Right lung (tissue), 5 donors: ENCODE data around the gene ARF1. TPM values are rescaled to one million over a fixed set of nuclear protein-coding genes. Genes with fewer than 3 reads are reported as not detected.

Source experiments
- DNase-seq, 2 donors: peaks; one replicate each; pipeline ENCODE4 v3.0.0-alpha.2; 2013
- polyA plus RNA-seq, 5 donors: library from polyadenylated mRNA; unstranded; fragments of 120-200 nt; gene quantifications; one replicate each; pipeline versions ENCODE4 v1.2.1 to v1.2.3, GENCODE V29; 2013; ENCODE audit warnings: inconsistent platforms in 1 of 5, low replicate concordance in 1 of 5; ENCODE audit not compliant: insufficient read length in 5 of 5, insufficient read depth in 1 of 5

ARF1 gene
- polyA plus RNA-seq, 5 donors, result 258 to 388 (median 282) TPM

- peak in 1 of 2 donors; percentile 23 for DNase-seq
These were observed 1.4 kb downstream of the ARF1 start for GRCh38 chr1:228083871-228084278.

GRCh38 chr1:228084325-228084724 is 1.8 kb downstream of the ARF1 start:
- DNase-seq, result no peak

GRCh38 chr1:228084797-228085196 is 2.3 kb downstream of the ARF1 start:
- DNase-seq, result no peak

GRCh38 chr1:228085287-228085951 is 2.9 kb downstream of the ARF1 start:
- peak; percentile 44 to 67 for DNase-seq

- no peak for DNase-seq
These were observed 5.3 kb downstream of the ARF1 start for GRCh38 chr1:228087771-228088251.

- no peak for DNase-seq
These were observed 6.3 kb downstream of the ARF1 start for GRCh38 chr1:228088586-228089498.

GRCh38 chr1:228089519-228090380 is 7.2 kb downstream of the ARF1 start:
- no peak for DNase-seq

GRCh38 chr1:228090613-228091081 is 8.1 kb downstream of the ARF1 start:
- DNase-seq, result no peak

GRCh38 chr1:228091084-228091483 is 8.6 kb downstream of the ARF1 start:
- DNase-seq, result no peak

GRCh38 chr1:228092342-228093049 is 10.0 kb downstream of the ARF1 start:
- no peak for DNase-seq

GRCh38 chr1:228093050-228093906 is 10.8 kb downstream of the ARF1 start:
- no peak for DNase-seq

- DNase-seq, result no peak
These were observed 12.0 kb downstream of the ARF1 start for GRCh38 chr1:228094432-228095016.

- no peak for DNase-seq
These were observed 12.7 kb downstream of the ARF1 start for GRCh38 chr1:228095161-228095560.

- DNase-seq, result no peak
These were observed 13.4 kb downstream of the ARF1 start for GRCh38 chr1:228095938-228096337.

- no peak for DNase-seq
These were observed 14.2 kb downstream of the ARF1 start for GRCh38 chr1:228096416-228097332.

GRCh38 chr1:228097333-228098081 is 15.0 kb downstream of the ARF1 start:
- no peak for DNase-seq

GRCh38 chr1:228098323-228098931 is 15.9 kb downstream of the ARF1 start:
- DNase-seq, result no peak
